Measurements from ENCODE around the gene EXD2. TPM values are rescaled to one million over a fixed set of nuclear protein-coding genes. Genes with fewer than 3 reads are reported as not detected.
A peak's percentile ranks its signal among the peaks of the same experiment; 100 is the strongest.
"Not testable (repeated sequence)": the region's sequence is repeated elsewhere in the genome, so short reads cannot be mapped to it uniquely, and the experiment has no call there.

Gene EXD2, protein sequence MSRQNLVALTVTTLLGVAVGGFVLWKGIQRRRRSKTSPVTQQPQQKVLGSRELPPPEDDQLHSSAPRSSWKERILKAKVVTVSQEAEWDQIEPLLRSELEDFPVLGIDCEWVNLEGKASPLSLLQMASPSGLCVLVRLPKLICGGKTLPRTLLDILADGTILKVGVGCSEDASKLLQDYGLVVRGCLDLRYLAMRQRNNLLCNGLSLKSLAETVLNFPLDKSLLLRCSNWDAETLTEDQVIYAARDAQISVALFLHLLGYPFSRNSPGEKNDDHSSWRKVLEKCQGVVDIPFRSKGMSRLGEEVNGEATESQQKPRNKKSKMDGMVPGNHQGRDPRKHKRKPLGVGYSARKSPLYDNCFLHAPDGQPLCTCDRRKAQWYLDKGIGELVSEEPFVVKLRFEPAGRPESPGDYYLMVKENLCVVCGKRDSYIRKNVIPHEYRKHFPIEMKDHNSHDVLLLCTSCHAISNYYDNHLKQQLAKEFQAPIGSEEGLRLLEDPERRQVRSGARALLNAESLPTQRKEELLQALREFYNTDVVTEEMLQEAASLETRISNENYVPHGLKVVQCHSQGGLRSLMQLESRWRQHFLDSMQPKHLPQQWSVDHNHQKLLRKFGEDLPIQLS
- 6.0 TPM for polyA plus RNA-seq (2012; ENCODE audit: insufficient read depth, insufficient read length)

DNA sequence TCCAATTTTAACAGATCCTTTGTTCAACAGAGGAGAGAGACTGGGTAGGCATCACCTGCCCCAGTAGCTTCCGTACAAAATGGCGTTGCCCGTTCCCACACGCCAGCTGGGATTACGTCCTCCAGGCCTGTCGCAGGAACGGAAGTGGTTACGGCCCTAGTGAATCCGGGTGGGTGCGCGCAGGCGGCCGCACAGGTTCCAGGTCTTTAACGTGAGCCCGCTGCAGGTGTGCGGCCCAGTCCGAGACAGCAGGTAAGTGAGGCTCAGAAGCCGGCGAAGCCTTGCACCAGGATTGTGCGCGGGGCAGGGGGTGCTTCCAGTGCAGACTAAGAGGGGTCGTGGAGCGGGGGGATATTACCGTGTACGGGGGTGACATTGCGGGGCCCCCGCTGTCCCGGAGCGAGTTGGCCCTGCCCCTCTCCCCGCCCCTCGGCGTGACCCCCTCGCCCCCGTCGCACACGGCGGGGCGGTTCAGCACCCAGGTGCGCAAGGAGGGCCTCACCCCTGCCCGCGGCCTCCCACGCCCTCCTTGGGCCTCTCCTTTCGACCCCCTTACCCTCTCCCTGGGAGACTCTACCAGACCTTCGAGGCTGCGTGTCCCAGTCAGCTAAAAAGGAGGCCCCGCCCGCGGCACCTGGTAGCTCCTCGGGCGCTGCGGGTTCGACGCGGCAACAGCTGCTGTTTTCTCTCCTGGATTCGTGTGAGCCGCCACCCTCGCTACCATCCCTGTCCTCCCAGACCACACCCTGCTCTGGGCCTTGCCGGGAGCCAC, at the start of gene EXD2:
TSS of gene EXD2 (plus strand) at position 159 of the 772 bp plus-strand sequence. CDS start 17,973 bp downstream, outside the sequence.
- peak; percentile 69 for DNase-seq (ENCODE audit: low read depth, low spot score)
- H3K4me3 ChIP-seq (ENCODE audit: low read length) = peak within 1 kb of the TSS; percentile 63

DNA sequence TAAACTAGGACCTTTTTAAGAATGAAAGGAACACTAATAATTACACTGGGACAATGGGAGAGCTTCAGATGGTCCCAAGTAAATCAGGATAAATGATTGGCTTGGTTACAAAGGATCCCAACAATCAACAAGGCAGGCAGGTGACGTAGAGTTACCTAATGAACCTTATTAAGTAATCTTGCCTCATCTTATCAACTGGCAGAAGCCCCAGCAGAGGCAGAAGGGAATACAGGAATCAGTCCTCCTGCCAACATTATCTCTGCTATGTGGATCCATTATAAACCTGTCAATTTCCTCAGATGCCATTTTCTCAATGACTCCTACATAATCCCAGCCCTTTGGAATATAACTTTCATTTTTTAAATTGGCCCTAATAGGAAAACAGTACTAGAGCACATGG, 49.7 kb upstream of the EXD2 start:
- DNase-seq (ENCODE audit: low read depth, low spot score) = no peak

DNA sequence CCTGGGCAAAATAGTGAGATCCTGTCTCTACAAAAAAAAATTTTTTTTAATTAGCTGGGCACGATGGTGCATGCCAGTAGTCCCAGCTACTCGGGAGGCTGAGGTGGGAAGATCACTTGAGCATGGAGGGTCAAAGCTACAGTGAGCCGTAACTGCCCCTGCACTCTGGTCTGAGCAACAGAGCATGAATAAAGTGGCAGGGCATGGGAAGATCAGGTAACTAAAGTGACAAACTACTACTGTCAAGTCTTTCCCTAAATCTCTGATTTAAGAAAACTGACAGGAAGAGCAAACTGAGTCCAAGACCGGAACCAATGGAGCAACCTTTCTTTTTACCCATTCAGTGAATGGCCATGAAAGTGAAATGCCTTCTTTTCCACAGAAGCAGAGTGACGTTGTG, 49.2 kb upstream of the EXD2 start:
- no peak overlapping the region for H3K4me3 ChIP-seq (ENCODE audit: low read length)
- DNase-seq (ENCODE audit: low read depth, low spot score) = no peak

More for the DNA sequence above, 49.7 kb upstream of the EXD2 start:
- no peak overlapping the region for H3K4me3 ChIP-seq (ENCODE audit: low read length)

DNA sequence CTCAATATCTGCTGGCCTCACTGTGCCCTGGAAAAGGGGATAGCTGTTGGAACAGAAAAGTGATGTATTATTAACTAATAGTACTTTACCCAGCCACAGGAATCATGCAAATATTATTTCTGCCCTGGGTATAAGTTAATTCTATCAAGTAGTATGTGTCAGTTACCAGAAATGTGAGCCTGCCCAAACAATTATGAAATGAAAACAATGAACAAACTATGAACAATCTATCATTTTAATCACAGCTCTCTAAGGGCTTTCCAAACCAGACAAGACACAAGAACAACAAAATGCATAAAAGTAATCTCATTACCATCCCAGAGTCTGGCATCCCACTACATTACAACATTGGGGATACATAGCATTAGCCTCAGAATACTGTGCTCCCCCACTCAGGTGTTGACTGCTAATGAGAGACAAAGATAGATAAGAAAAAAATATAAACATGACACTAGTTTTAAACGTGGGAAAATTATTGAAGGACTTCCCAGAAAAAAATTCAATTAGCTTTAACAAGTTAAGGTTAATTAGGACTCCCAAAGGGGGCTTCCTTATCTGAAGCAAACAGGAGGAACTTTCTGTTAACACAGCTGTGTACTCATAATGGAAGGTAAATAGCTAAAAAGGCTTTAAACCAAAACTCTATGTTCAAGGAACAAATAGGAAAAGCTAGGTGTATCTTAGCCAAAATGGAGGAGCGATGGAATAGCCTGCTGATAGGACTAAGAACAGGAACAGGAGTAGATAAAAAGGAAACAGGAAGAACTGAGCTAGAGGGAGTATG, 41.6 kb upstream of the EXD2 start:
- DNase-seq (ENCODE audit: low read depth, low spot score) = no peak
- H3K4me3 ChIP-seq (ENCODE audit: low read length) = no peak overlapping the region

DNA sequence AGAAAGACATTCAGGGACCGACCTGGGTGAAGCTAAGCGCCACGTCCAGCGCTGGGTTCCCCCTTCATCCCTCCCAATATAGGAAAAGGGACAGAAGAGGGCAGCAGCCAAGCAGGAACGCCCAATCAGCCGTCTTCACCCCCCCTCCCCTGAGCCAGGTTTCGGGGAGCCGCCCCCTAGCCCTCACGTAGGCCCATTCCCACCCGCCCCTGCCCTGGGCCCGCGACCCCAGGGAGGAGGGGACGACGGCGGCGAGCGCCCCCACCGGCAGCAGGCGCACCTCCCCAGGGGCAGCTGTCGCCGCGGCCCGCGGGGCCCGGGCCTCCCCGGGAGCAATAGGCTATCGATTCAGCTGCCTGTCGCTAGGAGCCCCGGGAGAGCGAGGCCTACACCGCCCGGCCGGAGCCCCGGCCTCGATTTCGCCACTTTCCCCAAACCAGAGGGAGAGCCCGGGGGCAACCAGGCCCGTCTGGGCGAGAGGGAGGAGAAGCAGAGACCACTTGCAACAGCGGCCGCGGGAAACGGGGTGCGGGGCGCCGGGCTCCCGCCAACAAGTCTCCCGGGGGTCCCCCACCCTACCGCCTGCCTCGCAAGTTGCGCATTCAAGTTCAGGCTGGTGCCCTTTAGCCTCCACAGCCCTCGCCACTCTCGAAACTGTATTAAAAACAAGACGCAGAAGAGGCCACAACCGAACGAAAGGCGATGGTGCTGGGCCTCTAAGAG, 39.7 kb upstream of the EXD2 start:
- DNase-seq (ENCODE audit: low read depth, low spot score) = peak; percentile 60

DNA sequence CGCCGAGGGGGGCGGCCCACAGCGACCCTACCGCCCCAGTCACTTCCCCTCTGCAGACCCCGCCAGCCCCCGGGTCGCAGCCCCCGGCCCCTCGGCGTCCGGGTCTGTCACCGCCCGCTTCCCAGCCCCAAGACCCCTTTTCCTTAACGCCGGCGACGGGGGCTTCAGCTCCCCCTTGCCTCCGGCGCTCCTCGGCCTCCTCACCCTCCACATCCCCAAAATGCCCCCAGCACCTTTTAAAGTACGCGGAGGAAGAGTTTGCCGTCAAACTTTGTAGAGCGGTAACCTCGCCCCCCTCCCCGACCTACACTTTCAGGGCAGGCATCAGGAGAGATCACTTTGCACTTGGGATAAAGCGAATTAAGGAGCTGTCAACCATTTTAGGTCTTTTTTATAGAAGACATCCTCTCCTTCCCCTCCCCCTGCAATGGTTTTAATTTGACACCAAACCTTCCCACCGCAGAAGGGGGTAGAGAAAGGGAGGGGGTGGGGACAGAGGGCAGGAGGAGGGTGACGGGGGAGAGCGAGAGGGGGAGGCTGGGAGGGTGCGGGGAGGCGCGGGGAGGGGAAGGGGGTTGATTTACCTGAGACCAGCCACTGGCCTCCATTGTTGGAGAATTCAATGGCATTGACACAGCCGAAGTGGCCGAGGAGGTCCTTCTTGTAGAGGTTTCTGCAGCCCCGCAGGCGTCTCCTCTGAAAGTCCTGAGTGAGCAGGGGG, 39.0 kb upstream of the EXD2 start:
- peak overlapping the region; percentile 84 for H3K4me3 ChIP-seq (ENCODE audit: low read length)
- peak; percentile 66 for DNase-seq (ENCODE audit: low read depth, low spot score)

More for the DNA sequence above, 39.7 kb upstream of the EXD2 start:
- H3K4me3 ChIP-seq (ENCODE audit: low read length) = peak overlapping the region; percentile 84

DNA sequence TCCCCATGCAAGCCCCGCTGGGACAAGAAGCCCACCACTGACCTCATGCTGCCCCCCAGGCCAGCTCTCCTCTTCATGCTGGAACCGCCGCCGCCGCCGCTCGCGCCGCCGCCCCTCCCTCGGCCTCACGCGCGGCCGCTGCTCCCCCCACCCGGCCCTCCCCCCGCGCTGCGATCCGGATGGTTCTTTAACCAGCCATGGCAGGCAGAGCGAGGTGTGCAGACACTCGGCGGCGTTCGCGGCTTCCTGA, 38.5 kb upstream of the EXD2 start, which contains the start of gene DCAF5:
TSS of gene DCAF5 (minus strand) at position 218 of the 250 bp plus-strand sequence. CDS start at position 77, 141 bp downstream.
- DNase-seq (ENCODE audit: low read depth, low spot score) = no peak
- H3K4me3 ChIP-seq (ENCODE audit: low read length) = peak within 1 kb of the TSS; percentile 84

DNA sequence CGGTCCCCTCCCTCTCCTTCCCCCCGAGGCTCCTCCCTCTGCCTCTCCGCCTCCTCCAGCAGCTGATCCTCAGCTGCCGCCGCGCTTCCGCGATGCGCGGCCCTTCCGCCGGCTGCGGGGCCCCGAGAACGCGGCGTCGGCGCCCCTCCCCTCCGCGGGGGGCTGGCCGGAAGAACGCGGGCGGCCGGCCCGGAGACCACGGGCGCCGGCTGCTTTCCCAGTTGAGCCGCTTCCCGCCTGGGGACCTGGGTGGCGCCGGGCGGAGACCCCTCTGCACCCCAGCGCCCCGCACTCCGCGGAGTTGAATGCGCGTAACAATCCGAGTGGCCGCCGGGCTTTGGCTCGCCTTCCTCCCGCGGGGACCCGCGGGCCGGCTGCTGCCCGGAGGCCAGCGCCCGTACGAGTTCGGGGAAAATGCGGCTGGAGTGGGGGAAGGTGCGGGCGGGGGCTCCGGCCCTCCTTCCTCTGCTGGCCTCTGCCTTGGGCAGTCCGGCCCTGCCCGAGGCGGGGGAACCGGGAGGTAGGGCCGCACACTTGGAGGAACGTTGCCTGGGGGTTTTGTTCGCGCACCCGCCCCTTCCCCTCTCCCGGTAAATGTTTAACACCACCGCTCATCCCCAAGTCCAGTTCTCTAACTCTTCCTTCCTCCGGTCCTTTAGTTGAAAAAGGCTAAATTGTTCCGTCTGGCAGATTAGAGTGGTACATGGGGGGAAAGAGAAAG, 38.0 kb upstream of the EXD2 start:
- peak overlapping the region; percentile 84 for H3K4me3 ChIP-seq (ENCODE audit: low read length)
- peak; percentile 90 for DNase-seq (ENCODE audit: low read depth, low spot score)

DNA sequence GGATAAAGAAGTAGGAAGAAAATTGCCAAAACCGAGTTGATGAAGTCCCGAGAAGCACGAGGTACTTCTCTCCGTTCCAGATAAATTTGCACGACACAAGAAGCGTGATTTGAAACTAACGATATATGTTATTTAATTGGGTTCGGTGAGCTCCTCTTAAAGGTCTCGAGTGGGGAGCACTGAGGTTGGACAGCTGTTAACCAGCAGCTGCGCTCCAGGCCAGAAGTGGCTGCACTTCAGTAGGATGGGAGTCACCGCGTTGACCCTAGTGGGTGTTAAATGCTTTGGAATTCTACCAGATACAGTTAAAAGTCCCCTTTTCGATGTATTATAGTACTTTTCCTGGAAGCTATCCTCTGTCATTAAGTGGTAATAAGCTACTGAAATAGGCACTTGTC, 37.4 kb upstream of the EXD2 start:
- no peak for DNase-seq (ENCODE audit: low read depth, low spot score)
- H3K4me3 ChIP-seq (ENCODE audit: low read length) = peak overlapping the region; percentile 84; the same call in 1 of the 2 replicates

DNA sequence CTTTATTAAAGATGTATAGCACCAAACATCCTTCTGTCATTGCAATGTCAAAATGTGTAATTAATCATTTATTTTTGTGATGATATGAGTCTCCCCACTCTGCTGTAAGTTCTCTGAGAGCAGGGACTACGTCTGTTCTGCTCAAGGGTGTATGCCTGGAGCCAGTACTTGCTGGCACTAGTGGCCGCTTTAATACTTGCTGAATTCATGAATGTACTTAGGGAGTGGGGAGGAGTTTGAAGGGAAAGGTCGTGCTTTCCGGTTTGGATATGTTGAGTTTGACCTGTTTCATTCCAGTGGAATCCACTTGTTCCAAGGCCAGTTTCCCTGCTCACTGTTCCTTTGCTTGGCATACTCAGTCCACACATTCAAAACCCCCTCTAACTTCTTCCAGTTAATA, 36.5 kb upstream of the EXD2 start:
- no peak for DNase-seq (ENCODE audit: low read depth, low spot score)
- H3K4me3 ChIP-seq (ENCODE audit: low read length) = no peak overlapping the region

DNA sequence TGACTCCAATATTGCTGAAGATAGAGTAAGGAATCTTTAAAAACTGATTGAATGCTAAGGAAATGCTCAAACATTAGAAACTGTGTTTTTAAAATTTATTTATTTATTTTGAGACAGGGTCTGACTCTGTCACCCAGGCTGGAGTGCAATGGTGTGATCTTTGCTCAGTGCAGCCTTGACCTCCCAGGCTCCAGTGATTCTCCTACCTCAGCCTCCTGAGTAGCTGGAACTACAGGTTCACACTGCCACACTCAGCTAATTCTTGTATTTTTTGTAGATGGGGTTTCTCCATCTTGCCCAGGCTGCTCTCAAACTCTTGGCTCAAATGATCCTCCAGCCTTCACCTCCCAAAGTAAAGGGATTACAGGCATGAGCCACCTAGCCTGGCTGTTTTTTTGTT, 35.1 kb upstream of the EXD2 start:
- no peak for DNase-seq (ENCODE audit: low read depth, low spot score)
- no peak overlapping the region for H3K4me3 ChIP-seq (ENCODE audit: low read length)

DNA sequence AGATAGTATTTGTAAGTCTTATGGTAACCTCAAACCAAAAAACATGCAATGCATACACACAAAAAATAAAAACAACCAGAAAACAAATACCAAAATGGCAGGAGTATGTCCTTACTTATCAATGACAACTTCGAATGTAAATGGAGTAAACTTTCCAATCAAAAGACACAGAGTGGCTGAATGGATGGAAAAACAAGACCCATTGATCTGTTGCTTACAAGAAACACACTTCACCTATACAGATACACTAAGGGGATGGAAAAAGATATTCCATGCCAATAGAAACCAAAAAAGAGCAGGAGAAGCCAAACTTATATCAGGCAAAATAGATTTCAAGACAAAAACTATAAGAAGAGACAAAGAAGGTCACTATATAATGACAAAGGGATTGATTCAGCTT, 29.7 kb upstream of the EXD2 start:
- no peak for DNase-seq (ENCODE audit: low read depth, low spot score)
- no peak overlapping the region for H3K4me3 ChIP-seq (ENCODE audit: low read length)

DNA sequence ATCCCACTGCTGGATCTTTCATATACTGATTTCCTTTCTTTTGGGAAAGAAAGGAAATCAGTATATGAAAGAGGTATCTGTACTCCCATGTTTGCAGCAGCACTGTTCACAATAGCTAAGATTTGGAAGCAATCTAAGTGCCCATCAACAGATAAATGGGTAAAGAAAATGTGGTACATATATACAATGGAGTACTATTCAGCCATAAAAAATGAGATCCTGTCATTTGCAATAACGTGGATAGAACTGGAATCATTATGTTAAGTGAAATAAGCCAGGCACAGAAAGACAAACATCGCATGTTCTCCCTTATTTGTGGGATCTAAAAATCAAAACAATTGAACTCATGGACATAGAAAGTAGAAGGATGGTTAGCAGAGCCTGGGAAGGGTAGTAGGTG, 25.5 kb upstream of the EXD2 start:
- not testable (repeated sequence) for DNase-seq (ENCODE audit: low read depth, low spot score); H3K4me3 ChIP-seq (ENCODE audit: low read length)

DNA sequence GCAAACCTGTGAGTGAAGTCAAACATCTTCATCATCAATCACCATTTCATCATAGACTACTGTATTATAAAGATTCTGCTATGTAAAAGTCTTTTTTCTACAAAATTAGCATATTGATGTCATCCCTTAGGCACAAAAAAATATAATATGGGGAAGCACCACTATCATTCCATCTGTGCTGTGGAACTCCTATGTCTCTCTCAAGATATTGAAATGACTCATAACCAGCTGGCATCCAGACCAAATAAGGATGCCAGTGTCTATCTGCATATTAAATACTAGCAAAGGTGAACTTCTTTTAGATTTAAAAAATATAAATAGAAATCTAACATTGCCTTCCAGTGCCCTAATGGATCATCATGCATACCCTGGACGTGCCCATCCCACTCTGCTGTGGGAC, 20.5 kb upstream of the EXD2 start:
- DNase-seq (ENCODE audit: low read depth, low spot score) = no peak
- no peak overlapping the region for H3K4me3 ChIP-seq (ENCODE audit: low read length)

DNA sequence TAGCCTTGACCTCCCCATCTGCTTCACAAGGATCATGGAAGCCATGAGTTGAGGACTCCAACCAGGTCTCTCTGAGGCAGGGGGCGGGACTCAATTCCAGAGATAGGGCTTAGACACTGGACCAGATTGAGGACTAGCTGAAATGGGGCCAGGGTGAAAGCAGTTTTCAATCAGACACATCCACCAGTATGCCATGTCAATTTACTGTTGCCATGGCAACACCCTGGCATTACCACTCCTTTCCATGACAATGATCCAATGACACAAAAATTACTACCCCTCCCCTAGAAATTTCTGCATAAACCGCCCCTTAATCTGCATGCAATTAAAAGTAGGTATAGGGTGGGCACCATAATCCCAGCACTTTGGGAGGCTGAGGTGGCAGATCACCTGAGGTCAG, 19.7 kb upstream of the EXD2 start:
- no peak overlapping the region for H3K4me3 ChIP-seq (ENCODE audit: low read length)
- no peak for DNase-seq (ENCODE audit: low read depth, low spot score)

DNA sequence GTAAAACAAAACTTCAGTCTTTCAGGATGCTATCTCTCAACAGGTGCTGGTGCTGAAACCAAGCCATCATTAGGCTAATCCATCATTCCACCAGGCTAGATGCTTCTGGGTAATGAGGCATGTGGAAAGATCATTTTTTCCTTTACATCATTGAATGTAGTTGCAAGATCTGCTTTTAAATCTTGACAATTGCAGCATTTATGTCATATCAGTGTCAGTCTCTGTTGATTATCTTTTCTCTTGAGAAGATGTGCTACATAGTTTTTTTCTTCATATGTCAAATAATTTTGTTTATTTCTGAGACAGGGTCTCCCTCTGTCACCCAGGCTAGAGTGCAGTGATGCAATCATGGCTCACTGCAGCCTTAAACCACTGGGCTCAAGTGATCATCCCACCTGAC, 16.2 kb upstream of the EXD2 start:
- DNase-seq (ENCODE audit: low read depth, low spot score) = no peak
- H3K4me3 ChIP-seq (ENCODE audit: low read length) = no peak overlapping the region

DNA sequence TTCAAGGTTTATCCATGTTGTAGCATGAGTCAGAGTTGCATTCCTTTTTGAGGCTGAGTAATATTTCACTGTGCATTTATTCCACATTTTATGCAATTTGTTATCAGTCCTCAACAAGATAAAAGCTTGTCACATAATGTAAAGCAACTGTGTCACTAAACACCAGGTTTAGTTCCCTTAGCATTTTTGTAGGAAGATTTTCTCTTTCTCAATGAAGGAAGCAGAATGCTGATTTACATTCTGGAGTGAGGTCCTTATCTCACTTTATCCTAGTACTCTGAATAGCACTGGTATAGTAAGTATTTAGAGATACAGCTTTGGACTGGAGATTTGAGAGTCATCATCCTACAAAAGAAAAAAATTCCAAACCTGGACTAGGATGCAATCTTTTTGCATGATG, 9.8 kb upstream of the EXD2 start:
- H3K4me3 ChIP-seq (ENCODE audit: low read length) = no peak overlapping the region
- no peak for DNase-seq (ENCODE audit: low read depth, low spot score)

All from Jurkat, Clone E6-1 (cell line).